GM12878 (cell line): ENCODE data around the gene BMERB1. TPM values are rescaled to one million over a fixed set of nuclear protein-coding genes. Genes with fewer than 3 reads are reported as not detected.

Experiments
- ATAC-seq: fragments of 200-7000 bp; cut with Tn5 transposase; 3 replicates; pipeline ENCODE4 v1.9.1; 2020; ENCODE audit warnings: mild to moderate bottlenecking, moderate library complexity
- BruUV-seq: library from RNA; stranded (reverse); fragments of 400-500 nt; replicated peaks from 2 replicates; lab custom pipeline; 2021; lab: Mats Ljungman, UMichigan
- CTCF ChIA-PET: fragments of 300-600 bp; sonication (Branson Sonifier 250); formaldehyde crosslinking; extraction: SDS; loops from one replicate; lab custom pipeline; 2021; ENCODE audit warnings: inconsistent platforms; lab: Yijun Ruan, JAX
- POLR2A ChIA-PET: fragments of 350-600 bp; formaldehyde crosslinking; extraction: SDS; loops from one replicate; lab custom pipeline; 2021; ENCODE audit warnings: inconsistent platforms; lab: Charles Lee
- RAD21 ChIA-PET: fragments of 300-600 bp; sonication (Branson Sonifier 250); formaldehyde crosslinking; loops from one replicate; lab custom pipeline; 2023; ENCODE audit warnings: antibody characterized with exemption; ENCODE audit not compliant: unreplicated experiment; lab: Charles Lee
- SMC1A ChIA-PET: fragments of 300-600 bp; sonication (Branson Sonifier 250); formaldehyde crosslinking; loops from one replicate; lab custom pipeline; 2023; ENCODE audit not compliant: unreplicated experiment, uncharacterized antibody; lab: Charles Lee
- DNase-seq: peaks from one replicate; pipeline ENCODE4 v3.0.0-alpha.2; 2011; ENCODE audit warnings: low read depth, low spot score
- FAIRE-seq: peaks from 3 replicates; lab custom pipeline; 2011; peaks lifted over from hg19 to GRCh38; lab: Jason Lieb, UNC
- H2AFZ ChIP-seq: 2 replicates; pipeline ENCODE4 v1.6.0; 2011; ENCODE audit warnings: low read depth, low read length, control low read depth; ENCODE audit not compliant: control insufficient read depth
- H3K27ac ChIP-seq: 2 replicates; pipeline ENCODE4 v1.5.1; 2011; ENCODE audit warnings: control low read depth; ENCODE audit not compliant: control insufficient read depth, insufficient read depth
- H3K27me3 ChIP-seq, 2 experiments: replicated peaks in 1 of 2; 2 replicates each; pipeline versions ENCODE4 v1.6.0 to v1.6.1; 2011; ENCODE audit warnings: low read length in 1 of 2; ENCODE audit not compliant: control insufficient read depth in 2 of 2, insufficient read depth in 2 of 2
- H3K36me3 ChIP-seq, 2 experiments: 2 replicates each; pipeline ENCODE4 v1.5.1; 2011; ENCODE audit warnings: low read length in 1 of 2; ENCODE audit not compliant: control insufficient read depth in 2 of 2, insufficient read depth in 2 of 2
- H3K4me1 ChIP-seq: 2 replicates; pipeline ENCODE4 v1.6.1; 2011; ENCODE audit warnings: mild to moderate bottlenecking, low read length, moderate library complexity, mixed read lengths; ENCODE audit not compliant: control insufficient read depth, insufficient read depth
- H3K4me2 ChIP-seq: 2 replicates; pipeline ENCODE4 v1.6.0; 2011; ENCODE audit warnings: control low read depth; ENCODE audit not compliant: control insufficient read depth, insufficient read depth
- H3K4me3 ChIP-seq: fragments of 200-600 bp; sonication (generic); 2 replicates; pipeline ENCODE4 v1.5.1; 2016
- H3K79me2 ChIP-seq: 2 replicates; pipeline ENCODE4 v1.6.0; 2011; ENCODE audit warnings: low read length; ENCODE audit not compliant: control insufficient read depth, insufficient read depth
- H3K9ac ChIP-seq: 2 replicates; pipeline ENCODE4 v1.8.0; 2011; ENCODE audit warnings: low read length, control low read depth, mixed read lengths; ENCODE audit not compliant: control insufficient read depth, insufficient read depth
- H3K9me3 ChIP-seq: replicated peaks from 3 replicates; pipeline ENCODE4 v1.5.1; 2011; ENCODE audit warnings: mild to moderate bottlenecking, low read length; ENCODE audit not compliant: control insufficient read depth, insufficient read depth
- H4K20me1 ChIP-seq: 2 replicates; pipeline ENCODE4 v1.6.0; 2011; ENCODE audit not compliant: control insufficient read depth, insufficient read depth
- CBFB ChIP-seq: IDR thresholded peaks from 2 replicates; pipeline ENCODE4 v1.6.1; 2016; ENCODE audit warnings: antibody characterized with exemption, low read depth
- GABPA ChIP-seq: IDR thresholded peaks from 2 replicates; pipeline ENCODE4 v1.6.1; 2014; ENCODE audit warnings: antibody characterized with exemption, low read depth, mild to moderate bottlenecking, inconsistent platforms
- SPI1 ChIP-seq: IDR thresholded peaks from 2 replicates; pipeline ENCODE4 v1.6.1; 2011; ENCODE audit warnings: low read depth, mild to moderate bottlenecking, low read length, moderate library complexity, borderline replicate concordance; ENCODE audit not compliant: insufficient read depth
- TBL1XR1 ChIP-seq: IDR thresholded peaks from 2 replicates; pipeline ENCODE4 v1.6.1; 2012; ENCODE audit warnings: low read depth, low read length, improper control_type of control experiment
- WGBS: methylation state at CpG from one replicate; pipeline ENCODE4 v1.1.6; 2016; ENCODE audit warnings: low lambda C conversion rate; ENCODE audit not compliant: insufficient replicate concordance, insufficient coverage; ENCODE audit errors: missing lambda C conversion rate; 5-methylcytosine and 5-hydroxymethylcytosine counted together
- in situ Hi-C: fragments of 300-500 bp; cut with MboI; formaldehyde crosslinking; loops from 9 replicates; pipeline ENCODE4 v1.14.3; 2018; ENCODE audit warnings: mixed read lengths
- intact Hi-C: fragments of 100-400 bp; cut with micrococcal nuclease; formaldehyde crosslinking; loops from one replicate; pipeline ENCODE4 v1.14.2; 2022; ENCODE audit not compliant: unreplicated experiment
- polyA plus RNA-seq, 11 experiments: library from polyadenylated mRNA; depleted of rRNA in 4 of 11; unstranded in 6 of 11; stranded (reverse) in 5 of 11; fragments of >200 nt; fragmentation: Nextera tagmentation in 4 of 11; fragmentation: Illumina TruSeq in 1 of 11; extraction: Ambion mirVana in 4 of 11; extraction: Trizol in 1 of 11; gene quantifications; 1 replicate in 1 of 11; 2 replicates in 10 of 11; pipeline versions ENCODE4 v1.2.1 to v1.2.3, GENCODE V29; 2011 to 2016; ENCODE audit warnings: inconsistent platforms in 2 of 11, missing spikeins in 2 of 11, low read depth in 1 of 11
- total RNA-seq, 4 experiments: library from RNA; depleted of rRNA in 3 of 4; stranded (reverse); fragments of >200 nt in 3 of 4; fragmentation: Illumina TruSeq in 1 of 4; extraction: Trizol in 1 of 4; gene quantifications; 2 replicates each; pipeline versions ENCODE4 v1.2.1 to v1.2.3, GENCODE V29; 2013 to 2021
- TF ChIP-seq, protein P1 (sequence below): fragments of 450-650 bp; IDR thresholded peaks from 2 replicates; pipeline ENCODE4 v1.6.1; 2017; ENCODE audit warnings: mild to moderate bottlenecking
- TF ChIP-seq, protein P2 (sequence below): fragments of 450-650 bp; IDR thresholded peaks from 2 replicates; pipeline ENCODE4 v1.6.1; 2017; ENCODE audit warnings: borderline replicate concordance
- TF ChIP-seq, protein P3 (sequence below): fragments of 150-350 bp; IDR thresholded peaks from 2 replicates; pipeline ENCODE4 v1.6.1; 2014; ENCODE audit warnings: mild to moderate bottlenecking, low read depth, low read length
- TF ChIP-seq, protein P4 (sequence below): fragments of 450-650 bp; IDR thresholded peaks from 2 replicates; pipeline ENCODE4 v1.6.1; 2014; ENCODE audit warnings: mild to moderate bottlenecking

Gene BMERB1
- total and polyA plus RNA-seq, 10 of the 15 experiments (the other 5 are each of a cell fraction or from before 2014, with no cell fraction given), result 0.05 to 0.68 (median 0.34) TPM

DNA sequence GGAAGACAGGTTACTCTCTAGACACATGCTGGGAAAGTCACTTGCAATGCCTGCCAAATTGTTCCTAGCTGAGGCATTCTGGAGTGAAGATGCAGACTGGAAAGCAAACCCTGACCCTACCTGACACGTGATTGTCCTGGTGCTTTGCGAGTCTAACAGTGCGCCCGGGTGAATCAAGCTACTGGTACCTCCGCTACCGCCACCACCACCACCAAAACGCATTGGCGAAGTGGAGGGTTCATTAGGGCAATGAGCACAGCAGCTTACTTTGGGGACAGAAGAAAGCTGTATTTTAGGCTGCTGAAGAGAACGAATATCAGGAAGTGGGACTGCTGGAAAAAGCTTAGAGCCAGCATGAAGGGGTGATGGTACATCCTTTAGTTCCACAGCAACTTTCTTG is 201.5 kb downstream of the BMERB1 start:
- no peaks in the 10 kb centered on the region for H4K20me1 ChIP-seq
- no peak overlapping the region for H3K9ac ChIP-seq
- in situ Hi-C loops (loop anchor here (25.0 kb wide), 1 partner anchor 999 kb away; the partner anchor contains the start of genes BFAR and PARN), intact Hi-C loops (no loop called here)
- POLR2A ChIA-PET, result interaction anchor here (1.0 to 1.6 kb wide), 2 partner anchors 10 to 45 kb away, joined by 4 to 5 read pairs; no protein-coding TSS in a partner anchor
- WGBS, result 52% methylated on average over 9 of the region's 9 CpGs
- RAD21 ChIA-PET, result interaction anchor here (1.4 kb wide), 1 partner anchor 36 kb away, joined by 3 read pairs; no protein-coding TSS in a partner anchor
- H3K4me2 ChIP-seq, result peak overlapping the region; percentile 72; the same call in 1 of the 2 replicates
- no peak for FAIRE-seq
- no peak for ATAC-seq
- TSS peak; percentile 19 for BruUV-seq
- H3K27me3 ChIP-seq, result no peaks in the 10 kb centered on the region
- DNase-seq, result no peak
- peaks cover 32% of the 10 kb centered on the region for H3K79me2 ChIP-seq
- no peak overlapping the region for H3K4me3 ChIP-seq
- peaks cover 6 to 29% of the 10 kb centered on the region in 2 experiments for H3K36me3 ChIP-seq
- H3K4me1 ChIP-seq, result peaks cover 41% of the 10 kb centered on the region
- SMC1A ChIA-PET, result interaction anchor here (0.6 to 3.2 kb wide), 7 partner anchors 9 to 181 kb away, joined by 3 to 13 read pairs (median 5); no protein-coding TSS in a partner anchor
- H3K27ac ChIP-seq, result peak overlapping the region; percentile 77
- CTCF ChIA-PET, result interaction anchor here (0.7 to 1.0 kb wide), 3 partner anchors 10 to 200 kb away, joined by 3 read pairs; no protein-coding TSS in a partner anchor
- H2AFZ ChIP-seq, result no peak overlapping the region
- TF ChIP-seq, protein P1, sequence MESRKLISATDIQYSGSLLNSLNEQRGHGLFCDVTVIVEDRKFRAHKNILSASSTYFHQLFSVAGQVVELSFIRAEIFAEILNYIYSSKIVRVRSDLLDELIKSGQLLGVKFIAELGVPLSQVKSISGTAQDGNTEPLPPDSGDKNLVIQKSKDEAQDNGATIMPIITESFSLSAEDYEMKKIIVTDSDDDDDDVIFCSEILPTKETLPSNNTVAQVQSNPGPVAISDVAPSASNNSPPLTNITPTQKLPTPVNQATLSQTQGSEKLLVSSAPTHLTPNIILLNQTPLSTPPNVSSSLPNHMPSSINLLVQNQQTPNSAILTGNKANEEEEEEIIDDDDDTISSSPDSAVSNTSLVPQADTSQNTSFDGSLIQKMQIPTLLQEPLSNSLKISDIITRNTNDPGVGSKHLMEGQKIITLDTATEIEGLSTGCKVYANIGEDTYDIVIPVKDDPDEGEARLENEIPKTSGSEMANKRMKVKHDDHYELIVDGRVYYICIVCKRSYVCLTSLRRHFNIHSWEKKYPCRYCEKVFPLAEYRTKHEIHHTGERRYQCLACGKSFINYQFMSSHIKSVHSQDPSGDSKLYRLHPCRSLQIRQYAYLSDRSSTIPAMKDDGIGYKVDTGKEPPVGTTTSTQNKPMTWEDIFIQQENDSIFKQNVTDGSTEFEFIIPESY, result 0 out of 2 replicates have a peak, but pooled peaks have one; percentile 50
- TF ChIP-seq SPI1, result no peak
- H3K9me3 ChIP-seq, result no peaks in the 10 kb centered on the region

DNA sequence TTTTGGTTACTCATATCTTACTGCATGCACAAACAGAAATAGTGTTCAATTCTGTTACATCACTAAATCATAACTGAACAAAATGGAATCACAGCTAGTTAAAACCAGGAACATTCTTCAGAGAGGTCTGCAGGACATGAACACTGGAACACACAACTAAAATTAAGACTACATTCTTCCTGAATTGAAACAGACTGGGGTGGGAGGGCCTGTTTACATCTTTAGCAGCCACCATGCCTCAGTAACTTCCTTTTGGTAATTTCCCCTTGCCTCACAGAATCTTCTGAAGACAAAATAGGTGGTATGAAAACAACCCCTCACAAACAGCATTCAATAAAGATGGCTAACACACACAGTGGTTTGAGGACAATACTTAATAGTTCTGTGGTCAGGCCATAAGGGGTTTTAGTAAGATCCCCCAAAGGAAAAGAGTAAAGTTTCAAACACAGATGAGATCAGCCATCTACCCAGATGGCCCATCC is 202.0 kb downstream of the BMERB1 start:
- ChIA-PET CTCF (interaction anchor here (0.7 to 1.0 kb wide), 3 partner anchors 10 to 199 kb away, joined by 3 read pairs; no protein-coding TSS in a partner anchor), POLR2A (interaction anchor here (1.0 to 1.6 kb wide), 2 partner anchors 9 to 46 kb away, joined by 4 to 5 read pairs; no protein-coding TSS in a partner anchor), RAD21 (interaction anchor here (1.4 kb wide), 1 partner anchor 35 kb away, joined by 3 read pairs; no protein-coding TSS in a partner anchor), SMC1A (interaction anchor here (0.6 to 3.2 kb wide), 4 partner anchors 15 to 182 kb away, joined by 3 to 13 read pairs (median 4); no protein-coding TSS in a partner anchor)
- ATAC-seq (peak; percentile 62), DNase-seq (no peak), FAIRE-seq (no peak)
- H3K9ac ChIP-seq, result no peak overlapping the region
- H3K27me3 ChIP-seq, result no peaks in the 10 kb centered on the region
- H3K36me3 ChIP-seq, result peaks cover 6 to 25% of the 10 kb centered on the region in 2 experiments
- H3K27ac ChIP-seq, result peak overlapping the region; percentile 77
- H3K4me1 ChIP-seq, result peaks cover 41% of the 10 kb centered on the region
- no peak overlapping the region for H2AFZ ChIP-seq
- in situ Hi-C loops (loop anchor here (25.0 kb wide), 1 partner anchor 999 kb away; the partner anchor contains the start of genes BFAR and PARN), intact Hi-C loops (no loop called here)
- peaks cover 35% of the 10 kb centered on the region for H3K79me2 ChIP-seq
- peak overlapping the region; percentile 16; the same call in 1 of the 2 replicates for H3K4me3 ChIP-seq
- H4K20me1 ChIP-seq, result no peaks in the 10 kb centered on the region
- BruUV-seq, result no TSS peak
- H3K4me2 ChIP-seq, result peak overlapping the region; percentile 72
- no peaks in the 10 kb centered on the region for H3K9me3 ChIP-seq
- TF ChIP-seq, protein P2, sequence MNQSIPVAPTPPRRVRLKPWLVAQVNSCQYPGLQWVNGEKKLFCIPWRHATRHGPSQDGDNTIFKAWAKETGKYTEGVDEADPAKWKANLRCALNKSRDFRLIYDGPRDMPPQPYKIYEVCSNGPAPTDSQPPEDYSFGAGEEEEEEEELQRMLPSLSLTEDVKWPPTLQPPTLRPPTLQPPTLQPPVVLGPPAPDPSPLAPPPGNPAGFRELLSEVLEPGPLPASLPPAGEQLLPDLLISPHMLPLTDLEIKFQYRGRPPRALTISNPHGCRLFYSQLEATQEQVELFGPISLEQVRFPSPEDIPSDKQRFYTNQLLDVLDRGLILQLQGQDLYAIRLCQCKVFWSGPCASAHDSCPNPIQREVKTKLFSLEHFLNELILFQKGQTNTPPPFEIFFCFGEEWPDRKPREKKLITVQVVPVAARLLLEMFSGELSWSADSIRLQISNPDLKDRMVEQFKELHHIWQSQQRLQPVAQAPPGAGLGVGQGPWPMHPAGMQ, result no peak
- TF ChIP-seq CBFB, result peak; percentile 62; the same call in 1 of the 2 replicates
- TF ChIP-seq GABPA, result 0 out of 2 replicates have a peak, but pooled peaks have one; percentile 24
- TF ChIP-seq TBL1XR1, result peak; percentile 81; the same call in 1 of the 2 replicates
- TF ChIP-seq, protein P3, sequence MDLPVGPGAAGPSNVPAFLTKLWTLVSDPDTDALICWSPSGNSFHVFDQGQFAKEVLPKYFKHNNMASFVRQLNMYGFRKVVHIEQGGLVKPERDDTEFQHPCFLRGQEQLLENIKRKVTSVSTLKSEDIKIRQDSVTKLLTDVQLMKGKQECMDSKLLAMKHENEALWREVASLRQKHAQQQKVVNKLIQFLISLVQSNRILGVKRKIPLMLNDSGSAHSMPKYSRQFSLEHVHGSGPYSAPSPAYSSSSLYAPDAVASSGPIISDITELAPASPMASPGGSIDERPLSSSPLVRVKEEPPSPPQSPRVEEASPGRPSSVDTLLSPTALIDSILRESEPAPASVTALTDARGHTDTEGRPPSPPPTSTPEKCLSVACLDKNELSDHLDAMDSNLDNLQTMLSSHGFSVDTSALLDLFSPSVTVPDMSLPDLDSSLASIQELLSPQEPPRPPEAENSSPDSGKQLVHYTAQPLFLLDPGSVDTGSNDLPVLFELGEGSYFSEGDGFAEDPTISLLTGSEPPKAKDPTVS, result no peak
- TF ChIP-seq, protein P4, sequence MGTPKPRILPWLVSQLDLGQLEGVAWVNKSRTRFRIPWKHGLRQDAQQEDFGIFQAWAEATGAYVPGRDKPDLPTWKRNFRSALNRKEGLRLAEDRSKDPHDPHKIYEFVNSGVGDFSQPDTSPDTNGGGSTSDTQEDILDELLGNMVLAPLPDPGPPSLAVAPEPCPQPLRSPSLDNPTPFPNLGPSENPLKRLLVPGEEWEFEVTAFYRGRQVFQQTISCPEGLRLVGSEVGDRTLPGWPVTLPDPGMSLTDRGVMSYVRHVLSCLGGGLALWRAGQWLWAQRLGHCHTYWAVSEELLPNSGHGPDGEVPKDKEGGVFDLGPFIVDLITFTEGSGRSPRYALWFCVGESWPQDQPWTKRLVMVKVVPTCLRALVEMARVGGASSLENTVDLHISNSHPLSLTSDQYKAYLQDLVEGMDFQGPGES, result no peak
